GM21447 (cell line): Measurements from ENCODE around the gene TRIM67.
"Not testable (repeated sequence)": the region's sequence is repeated elsewhere in the genome, so short reads cannot be mapped to it uniquely, and the experiment has no call there.

Experiments used
- ATAC-seq: cut with Tn5 transposase; IDR thresholded peaks from one replicate; pipeline ENCODE4 v1.9.1; 2021; ENCODE audit not compliant: unreplicated experiment

The TRIM67 gene

DNA sequence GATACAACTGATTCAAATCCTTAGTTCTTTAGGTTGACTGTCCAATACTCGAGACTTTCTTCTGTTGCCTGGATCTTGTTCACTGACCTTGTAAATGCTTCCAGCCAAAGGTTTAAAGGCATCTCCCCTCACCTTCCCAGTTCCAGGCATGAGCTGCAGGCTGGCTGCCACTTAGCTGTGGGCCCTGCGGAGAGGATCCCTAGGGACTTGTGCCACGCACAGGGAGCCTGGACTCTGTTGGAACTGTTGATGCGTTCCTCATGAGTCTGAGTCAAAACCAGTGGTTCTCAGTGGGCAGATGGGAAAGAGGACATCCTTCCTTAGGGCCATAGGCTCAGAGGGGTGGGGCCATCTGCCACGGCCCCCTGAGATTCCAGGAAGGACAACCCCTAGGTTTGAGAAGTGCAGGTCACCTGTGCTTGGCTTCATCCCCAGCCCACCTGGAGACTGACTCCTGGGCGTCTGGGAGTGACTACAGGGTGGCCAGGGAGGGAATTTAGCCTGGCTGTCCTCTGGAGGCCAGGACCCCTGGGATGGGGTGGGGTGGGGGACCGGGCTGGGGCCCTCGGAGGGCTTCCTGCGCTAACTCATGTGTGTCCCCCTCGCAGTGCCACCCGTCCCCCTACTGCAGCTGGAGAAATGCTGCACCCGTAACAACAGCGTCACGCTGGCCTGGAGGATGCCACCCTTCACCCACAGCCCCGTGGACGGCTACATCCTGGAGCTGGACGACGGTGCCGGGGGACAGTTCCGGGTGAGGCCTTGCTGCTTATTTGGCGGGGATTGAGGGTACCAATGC lies 41.6 kb downstream of the TRIM67 start:
- ATAC-seq = no peak

DNA sequence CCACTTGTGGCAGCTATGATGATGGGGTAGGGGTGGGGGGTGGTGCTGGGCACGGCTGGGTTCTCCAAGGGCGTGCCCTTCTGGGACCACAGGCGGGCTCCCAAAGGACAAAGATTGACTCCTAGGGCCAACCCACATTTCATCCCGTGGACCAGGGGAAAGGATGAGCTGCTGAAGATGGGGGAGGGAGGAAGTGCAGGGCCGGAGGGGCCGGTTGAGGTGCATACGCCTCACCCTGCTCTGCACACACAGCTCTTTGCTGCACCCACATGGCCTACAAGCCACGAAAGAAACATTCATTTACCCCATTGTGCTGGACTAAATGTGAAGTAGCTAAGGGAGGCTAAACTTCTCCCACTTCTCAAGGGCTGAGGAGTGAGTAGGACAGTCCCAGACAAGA lies 45.0 kb downstream of the TRIM67 start:
- ATAC-seq = no peak

GRCh38 chr1:231207437-231207836 lies 45.6 kb downstream of the TRIM67 start:
- ATAC-seq = no peak

GRCh38 chr1:231208980-231209379 lies 47.1 kb downstream of the TRIM67 start:
- ATAC-seq = no peak

DNA sequence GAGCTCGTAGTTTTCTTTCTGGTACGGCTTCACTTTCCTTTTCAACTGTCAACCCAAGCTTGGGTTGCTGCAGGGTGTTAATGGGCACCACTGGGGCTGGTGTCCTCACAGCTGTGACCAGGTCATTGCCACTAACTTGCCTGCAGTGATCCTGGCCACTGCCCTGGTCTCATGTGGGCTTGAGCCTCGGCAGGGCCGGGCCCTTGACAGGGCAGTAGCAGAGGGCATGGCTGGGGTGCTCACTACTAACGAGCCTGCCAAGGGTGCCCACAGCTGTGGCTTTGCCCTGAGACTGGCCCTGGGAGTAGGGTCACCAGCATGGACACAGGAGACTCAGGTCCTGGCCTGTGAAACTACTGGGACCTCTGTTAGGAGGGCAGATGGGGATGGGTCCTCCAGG lies 47.7 kb downstream of the TRIM67 start:
- no peak for ATAC-seq

DNA sequence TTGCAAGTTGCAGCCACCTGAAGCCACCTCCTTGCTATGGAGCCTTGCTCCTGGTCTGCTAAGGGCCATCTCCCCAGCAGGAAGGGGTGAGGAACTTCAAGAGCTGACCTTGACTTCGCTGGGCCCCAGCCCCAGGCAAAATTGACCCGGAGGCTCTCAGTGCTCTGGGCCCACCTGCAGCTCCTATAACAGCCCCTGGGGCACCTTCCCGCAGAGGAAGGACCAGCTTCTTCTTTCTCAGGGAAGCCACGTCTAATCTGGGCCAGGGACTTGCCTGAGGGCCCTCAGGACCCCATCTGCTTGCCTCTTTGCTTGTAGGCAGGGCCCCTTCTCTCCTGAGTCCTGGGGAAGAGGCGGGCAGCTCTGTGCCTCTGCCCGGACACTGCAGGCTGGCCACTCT lies 48.3 kb downstream of the TRIM67 start:
- no peak for ATAC-seq

- peak; percentile 94 for ATAC-seq
These were observed 49.4 kb downstream of the TRIM67 start for GRCh38 chr1:231211005-231211857.

GRCh38 chr1:231212301-231212700 lies 50.4 kb downstream of the TRIM67 start:
- not testable (repeated sequence) for ATAC-seq

GRCh38 chr1:231213831-231214573 lies 52.1 kb downstream of the TRIM67 start:
- ATAC-seq = no peak

- no peak for ATAC-seq
These were observed 53.2 kb downstream of the TRIM67 start for GRCh38 chr1:231214918-231215680.

DNA sequence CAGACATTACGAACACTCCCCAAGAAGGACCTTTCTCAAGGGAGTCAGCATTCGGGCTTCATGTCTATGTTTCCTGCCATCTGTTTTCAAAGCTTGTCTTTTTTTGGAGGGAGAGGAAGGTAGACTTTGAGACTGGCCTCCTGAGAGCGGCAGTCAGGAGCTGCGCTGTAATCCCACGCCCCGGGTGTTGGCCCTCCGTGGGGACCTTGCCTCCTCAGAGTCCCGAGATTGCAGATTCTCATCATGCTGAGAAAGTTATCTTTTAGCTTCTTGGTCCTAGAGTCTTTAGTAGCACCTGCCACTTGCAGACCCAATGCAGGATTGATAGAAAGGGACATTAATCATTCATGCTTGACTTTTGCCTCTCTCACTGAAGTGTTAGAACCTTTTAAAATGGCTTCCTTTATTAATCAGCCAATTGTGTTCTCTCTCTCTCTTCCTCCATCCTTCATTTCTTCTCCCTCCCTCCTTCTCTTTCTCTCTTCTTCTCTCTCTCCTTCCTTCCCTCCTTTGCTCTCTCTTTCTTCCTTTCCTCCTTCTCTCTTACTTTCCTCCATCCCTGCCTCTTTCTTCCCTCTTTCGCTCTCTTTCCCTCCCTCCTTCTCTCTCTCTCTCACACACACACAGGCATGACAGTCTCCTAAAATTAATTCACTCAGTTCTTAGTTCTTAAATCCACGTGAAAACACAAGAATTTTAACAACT lies 54.0 kb downstream of the TRIM67 start:
- ATAC-seq = no peak

GRCh38 chr1:231216498-231216897 lies 54.6 kb downstream of the TRIM67 start:
- ATAC-seq = no peak

DNA sequence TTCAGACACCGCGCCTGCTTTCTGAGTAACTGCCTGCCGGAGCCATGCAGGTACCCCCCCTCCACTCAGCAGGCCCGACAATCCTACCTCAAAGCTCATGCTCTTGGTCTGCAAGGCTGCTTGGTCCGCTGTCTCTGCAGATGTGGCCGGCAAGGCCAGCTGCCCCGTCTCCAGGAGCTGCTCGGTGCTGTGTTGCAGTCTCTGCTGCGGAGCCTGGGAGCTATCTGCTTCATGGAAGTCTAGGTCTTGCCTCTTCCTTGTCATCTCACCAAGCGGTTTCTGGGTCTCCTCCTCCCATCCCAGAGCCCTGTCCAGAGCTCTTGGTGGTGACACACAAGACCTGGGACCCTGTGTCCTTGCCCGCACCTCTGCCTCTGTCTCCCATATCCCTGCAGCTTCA lies 55.2 kb downstream of the TRIM67 start:
- ATAC-seq = no peak

- ATAC-seq = no peak
These were observed 56.2 kb downstream of the TRIM67 start for GRCh38 chr1:231218078-231218477.

GRCh38 chr1:231219422-231220401 lies 57.9 kb downstream of the TRIM67 start:
- ATAC-seq = no peak

DNA sequence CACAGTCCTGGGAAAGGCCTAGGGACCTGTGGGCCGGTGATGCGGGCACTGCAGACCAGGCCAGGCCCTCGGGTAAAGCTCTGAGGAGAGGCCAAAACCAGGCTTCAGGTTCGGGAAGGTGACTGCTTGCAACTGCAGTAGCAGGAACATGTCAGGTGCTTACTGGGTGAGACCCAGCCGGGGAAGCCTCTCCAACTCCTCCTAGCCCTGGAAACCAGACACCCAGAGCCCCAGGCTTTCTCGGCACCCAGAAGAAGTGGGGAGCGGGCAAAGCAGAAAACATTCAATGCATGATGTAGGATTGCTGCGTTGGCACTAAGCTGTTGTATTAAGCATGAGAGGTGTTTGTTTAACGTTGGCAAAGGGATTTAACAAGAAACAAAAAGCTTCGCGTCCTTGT lies 58.9 kb downstream of the TRIM67 start:
- ATAC-seq = no peak

- no peak for ATAC-seq
These were observed 64.3 kb downstream of the TRIM67 start for GRCh38 chr1:231226156-231226555.

- no peak for ATAC-seq
These were observed 69.7 kb downstream of the TRIM67 start for GRCh38 chr1:231231511-231231910.
